Measurements from ENCODE around the gene SNORC. TPM values are rescaled to one million over a fixed set of nuclear protein-coding genes. Genes with fewer than 3 reads are reported as not detected.

The SNORC gene
- total RNA-seq, 3 donors from 2014 or later: 1.2 to 1.7 (median 1.4) TPM

GRCh38 chr2:232857158-232857563, 12.9 kb upstream of the SNORC start:
- no peak overlapping the region for H3K4me3 Mint-ChIP-seq
- no peaks in the 10 kb centered on the region for H3K27me3 Mint-ChIP-seq (ENCODE audit: low read depth)
- no peak for DNase-seq
- peaks cover 2% of the 10 kb centered on the region for H3K4me1 Mint-ChIP-seq (ENCODE audit: low read depth)
- H3K9me3 Mint-ChIP-seq: no peaks in the 10 kb centered on the region
- peaks cover 27% of the 10 kb centered on the region for H3K36me3 Mint-ChIP-seq (ENCODE audit: insufficient read depth)
- no peak for ATAC-seq

DNA sequence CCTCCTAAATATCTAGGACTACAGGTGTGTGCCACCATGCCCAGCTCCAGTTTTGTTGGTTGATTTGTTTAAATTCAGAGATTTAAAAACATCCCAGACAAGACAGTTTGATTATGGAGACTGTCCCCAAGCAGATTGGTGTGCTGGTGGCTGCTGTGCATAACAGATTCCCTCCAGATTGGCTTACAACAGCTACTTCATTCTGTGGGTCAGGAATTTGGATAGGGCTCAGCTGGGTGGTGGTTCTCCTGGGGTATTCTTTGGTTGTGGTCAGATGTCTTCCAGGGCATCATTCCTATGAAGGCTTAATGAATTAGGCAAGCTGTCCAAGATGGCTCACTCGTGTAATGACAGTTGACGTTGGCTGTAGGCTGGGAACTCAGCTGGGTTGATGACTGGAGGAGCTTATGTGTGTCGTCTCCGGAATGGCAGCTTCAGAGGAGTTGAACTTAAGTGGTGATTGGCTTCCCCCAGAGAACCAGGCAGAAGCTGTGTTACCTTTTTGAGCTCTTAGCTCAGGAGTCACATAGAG, 10.6 kb upstream of the SNORC start:
- Mint-ChIP-seq H3K4me3 (no peak overlapping the region), H3K36me3 (ENCODE audit: insufficient read depth) (peaks cover 19% of the 10 kb centered on the region), H3K9me3 (no peaks in the 10 kb centered on the region), H3K4me1 (ENCODE audit: low read depth) (no peaks in the 10 kb centered on the region), H3K27me3 (ENCODE audit: low read depth) (no peaks in the 10 kb centered on the region)
- ATAC-seq: no peak
- DNase-seq: no peak

- DNase-seq (no peak), ATAC-seq (no peak)
- H3K9me3 Mint-ChIP-seq: no peaks in the 10 kb centered on the region
- no peaks in the 10 kb centered on the region for H3K27me3 Mint-ChIP-seq (ENCODE audit: low read depth)
- H3K36me3 Mint-ChIP-seq (ENCODE audit: insufficient read depth): peaks cover 19% of the 10 kb centered on the region
- H3K4me1 Mint-ChIP-seq (ENCODE audit: low read depth): no peaks in the 10 kb centered on the region
- H3K4me3 Mint-ChIP-seq: no peak overlapping the region
These were observed 9.3 kb upstream of the SNORC start for GRCh38 chr2:232860593-232861241.

DNA sequence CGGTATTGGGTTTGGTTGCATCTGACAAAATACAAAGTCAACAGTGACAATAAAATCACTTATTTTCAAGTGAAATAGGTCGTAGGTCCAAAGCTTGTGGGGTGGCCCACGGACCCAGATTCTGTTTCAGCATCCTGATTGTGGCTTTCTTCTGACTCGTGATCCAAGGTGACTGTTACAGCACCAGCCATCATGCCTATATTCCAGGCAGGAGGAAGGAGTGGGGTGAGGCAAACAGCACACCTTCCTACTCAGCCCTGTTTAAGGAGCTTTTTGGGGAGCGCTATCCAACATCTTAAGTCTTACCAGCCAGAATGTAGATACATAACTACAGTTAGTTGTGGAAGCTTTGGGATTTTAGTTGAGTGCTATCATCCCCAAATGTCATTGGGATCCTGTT, 8.7 kb upstream of the SNORC start:
- DNase-seq (no peak), ATAC-seq (no peak)
- Mint-ChIP-seq H3K4me1 (ENCODE audit: low read depth) (no peaks in the 10 kb centered on the region), H3K36me3 (ENCODE audit: insufficient read depth) (peaks cover 19% of the 10 kb centered on the region), H3K9me3 (no peaks in the 10 kb centered on the region), H3K4me3 (no peak overlapping the region), H3K27me3 (ENCODE audit: low read depth) (no peaks in the 10 kb centered on the region)

GRCh38 chr2:232863996-232864395, 6.1 kb upstream of the SNORC start:
- DNase-seq: no peak
- H3K4me1 Mint-ChIP-seq (ENCODE audit: low read depth): no peaks in the 10 kb centered on the region
- H3K36me3 Mint-ChIP-seq (ENCODE audit: insufficient read depth): peaks cover 3% of the 10 kb centered on the region
- H3K27me3 Mint-ChIP-seq (ENCODE audit: low read depth): no peaks in the 10 kb centered on the region
- no peak for ATAC-seq
- no peaks in the 10 kb centered on the region for H3K9me3 Mint-ChIP-seq
- H3K4me3 Mint-ChIP-seq: no peak overlapping the region

GRCh38 chr2:232865165-232865564, 4.9 kb upstream of the SNORC start:
- ATAC-seq (no peak), DNase-seq (no peak)
- Mint-ChIP-seq H3K36me3 (ENCODE audit: insufficient read depth) (no peaks in the 10 kb centered on the region), H3K27me3 (ENCODE audit: low read depth) (no peaks in the 10 kb centered on the region), H3K4me1 (ENCODE audit: low read depth) (no peaks in the 10 kb centered on the region), H3K4me3 (no peak overlapping the region), H3K9me3 (no peaks in the 10 kb centered on the region)

DNA sequence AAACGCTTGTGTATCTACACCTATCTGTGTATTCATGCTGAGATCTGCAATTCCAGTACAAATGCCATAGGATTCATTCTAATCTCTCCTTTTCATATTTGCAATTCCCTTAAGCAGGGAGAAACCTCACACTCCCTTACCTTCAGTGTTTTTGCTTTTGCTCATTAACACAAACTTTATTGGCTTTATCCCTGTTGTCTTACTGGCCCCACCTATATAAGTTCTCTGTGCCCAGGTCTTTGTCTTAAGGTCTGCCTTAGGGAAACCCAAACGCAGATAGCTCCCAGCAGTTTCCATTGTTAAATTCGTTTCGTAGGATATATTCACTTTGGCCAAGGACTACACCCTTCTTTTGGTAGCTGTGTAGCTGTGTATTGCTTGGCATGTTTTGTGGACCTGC, 4.0 kb upstream of the SNORC start:
- ATAC-seq (no peak), DNase-seq (no peak)
- Mint-ChIP-seq H3K9me3 (no peaks in the 10 kb centered on the region), H3K4me3 (no peak overlapping the region), H3K4me1 (ENCODE audit: low read depth) (no peaks in the 10 kb centered on the region), H3K36me3 (ENCODE audit: insufficient read depth) (no peaks in the 10 kb centered on the region), H3K27me3 (ENCODE audit: low read depth) (no peaks in the 10 kb centered on the region)

DNA sequence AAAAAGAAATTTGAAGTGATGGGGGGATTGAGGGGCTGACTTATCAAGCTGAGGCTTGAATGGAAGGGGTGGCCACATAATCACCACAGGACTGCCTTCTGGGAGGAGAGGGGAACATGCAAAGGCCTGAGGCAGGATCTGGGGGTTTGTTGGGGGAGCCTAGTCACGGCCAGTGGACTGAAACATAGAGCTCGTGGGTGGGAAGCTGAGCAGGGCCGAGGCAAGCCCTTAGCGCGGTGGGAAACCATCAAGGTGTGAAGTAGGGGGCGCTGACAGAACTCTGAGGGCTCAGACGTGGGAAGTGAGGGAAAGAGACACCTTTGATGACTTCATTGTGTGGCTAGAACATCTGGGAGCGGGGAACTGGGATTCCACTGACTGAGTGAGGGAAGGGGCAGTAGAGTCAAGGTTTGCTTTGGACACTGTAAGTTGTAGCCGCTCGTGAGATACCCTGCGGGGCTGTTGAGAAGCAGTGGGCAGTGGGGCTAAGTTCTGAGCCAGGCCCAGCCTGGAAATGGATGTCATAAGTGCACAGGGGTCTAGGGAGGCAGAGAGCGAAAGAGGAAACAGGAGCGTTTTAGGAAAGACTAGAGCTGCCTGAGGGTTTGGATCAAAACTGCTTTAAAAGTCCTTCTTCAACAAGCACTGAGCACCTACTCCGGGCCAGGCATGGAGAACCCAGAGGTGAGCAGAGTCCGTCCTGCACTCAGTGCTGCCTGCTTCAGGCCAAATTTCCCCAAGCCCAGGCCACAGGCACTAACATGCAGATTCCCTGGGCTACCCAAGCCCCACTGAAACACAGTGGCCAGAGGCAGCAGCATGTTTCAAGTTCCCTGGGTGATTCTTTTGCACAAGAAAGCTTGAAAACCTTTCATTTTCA, 686 bp upstream of the SNORC start:
- ATAC-seq (no peak), DNase-seq (no peak)
- H3K4me1 Mint-ChIP-seq (ENCODE audit: low read depth): no peaks in the 10 kb centered on the region
- no peaks in the 10 kb centered on the region for H3K36me3 Mint-ChIP-seq (ENCODE audit: insufficient read depth)
- no peak overlapping the region for H3K4me3 Mint-ChIP-seq
- peaks cover 8% of the 10 kb centered on the region for H3K27me3 Mint-ChIP-seq (ENCODE audit: low read depth)
- no peaks in the 10 kb centered on the region for H3K9me3 Mint-ChIP-seq

- Mint-ChIP-seq H3K9me3 (no peaks in the 10 kb centered on the region), H3K27me3 (ENCODE audit: low read depth) (peaks cover 22% of the 10 kb centered on the region), H3K4me3 (no peak overlapping the region), H3K4me1 (ENCODE audit: low read depth) (peaks cover 7% of the 10 kb centered on the region), H3K36me3 (ENCODE audit: insufficient read depth) (no peaks in the 10 kb centered on the region)
- DNase-seq (no peak), ATAC-seq (no peak)
These were observed 805 bp downstream of the SNORC start for GRCh38 chr2:232870766-232871371.

- H3K4me3 Mint-ChIP-seq: no peak overlapping the region
- DNase-seq (no peak), ATAC-seq (no peak)
- no peaks in the 10 kb centered on the region for H3K36me3 Mint-ChIP-seq (ENCODE audit: insufficient read depth)
- H3K9me3 Mint-ChIP-seq: no peaks in the 10 kb centered on the region
- H3K4me1 Mint-ChIP-seq (ENCODE audit: low read depth): peaks cover 7% of the 10 kb centered on the region
- peaks cover 22% of the 10 kb centered on the region for H3K27me3 Mint-ChIP-seq (ENCODE audit: low read depth)
These were observed 1.4 kb downstream of the SNORC start for GRCh38 chr2:232871418-232871834.

- H3K27me3 Mint-ChIP-seq (ENCODE audit: low read depth): peaks cover 22% of the 10 kb centered on the region
- H3K4me3 Mint-ChIP-seq: no peak overlapping the region
- H3K36me3 Mint-ChIP-seq (ENCODE audit: insufficient read depth): no peaks in the 10 kb centered on the region
- ATAC-seq (no peak), DNase-seq (no peak)
- peaks cover 7% of the 10 kb centered on the region for H3K4me1 Mint-ChIP-seq (ENCODE audit: low read depth)
- H3K9me3 Mint-ChIP-seq: no peaks in the 10 kb centered on the region
These were observed 2.0 kb downstream of the SNORC start for GRCh38 chr2:232871835-232872736.

DNA sequence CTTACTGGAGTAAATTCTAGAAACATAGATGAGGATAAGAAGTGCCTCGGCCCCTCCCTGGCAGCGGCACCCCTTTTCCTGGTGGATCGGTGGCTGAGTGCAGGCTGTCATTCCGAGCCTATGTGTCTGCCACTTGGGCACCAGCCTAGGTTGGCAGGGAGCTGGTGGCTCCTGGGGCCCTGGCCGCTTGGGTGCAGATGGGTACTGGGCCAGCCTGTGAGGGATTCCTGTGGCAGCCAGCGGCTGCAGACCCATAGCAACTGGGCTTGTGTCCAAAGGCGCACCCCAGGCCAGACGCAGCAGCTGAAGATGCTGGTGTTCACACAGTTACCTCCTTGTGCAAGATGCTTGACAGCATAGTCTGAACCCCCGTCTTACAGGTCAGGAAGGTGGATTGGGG, 2.8 kb downstream of the SNORC start:
- DNase-seq (no peak), ATAC-seq (no peak)
- Mint-ChIP-seq H3K4me3 (no peak overlapping the region), H3K4me1 (ENCODE audit: low read depth) (peaks cover 8% of the 10 kb centered on the region), H3K27me3 (ENCODE audit: low read depth) (peaks cover 25% of the 10 kb centered on the region), H3K36me3 (ENCODE audit: insufficient read depth) (no peaks in the 10 kb centered on the region), H3K9me3 (no peaks in the 10 kb centered on the region)

- Mint-ChIP-seq H3K4me1 (ENCODE audit: low read depth) (peaks cover 8% of the 10 kb centered on the region), H3K27me3 (ENCODE audit: low read depth) (peaks cover 27% of the 10 kb centered on the region), H3K4me3 (no peak overlapping the region), H3K9me3 (no peaks in the 10 kb centered on the region), H3K36me3 (ENCODE audit: insufficient read depth) (no peaks in the 10 kb centered on the region)
- DNase-seq: no peak
- no peak for ATAC-seq
These were observed 3.3 kb downstream of the SNORC start for GRCh38 chr2:232873292-232873908.

All from activated T-cell treated with anti-CD3 and anti-CD28 coated beads, Interleukin-2, amount 50 U/mL, for 4 hours (primary cell).